DOHH2 (cell line): Measurements from ENCODE around the gene GJD2.

Source experiments
- H3F3A ChIP-seq: fragments of 200-600 bp; sonication (generic), shearing (Covaris generic); 2 replicates; pipeline ENCODE4 v1.6.0; 2016; ENCODE audit warnings: antibody characterized with exemption, mild to moderate bottlenecking; ENCODE audit not compliant: control insufficient read depth, insufficient read depth
- H3K27ac ChIP-seq: fragments of 200-600 bp; sonication (generic); 2 replicates; pipeline ENCODE4 v1.5.1; 2014; ENCODE audit warnings: low read depth, mild to moderate bottlenecking, low read length, moderate library complexity
- H3K27me3 ChIP-seq: fragments of 200-600 bp; sonication (generic); 2 replicates; pipeline ENCODE4 v1.6.1; 2014; ENCODE audit warnings: mild to moderate bottlenecking, low read length, mixed read lengths; ENCODE audit not compliant: control insufficient read depth
- H3K36me3 ChIP-seq: fragments of 200-600 bp; sonication (generic); 2 replicates; pipeline ENCODE4 v1.6.1; 2014; ENCODE audit warnings: mild to moderate bottlenecking, low read length, moderate library complexity, mixed read lengths; ENCODE audit not compliant: control insufficient read depth
- H3K4me1 ChIP-seq: fragments of 200-600 bp; sonication (generic); 2 replicates; pipeline ENCODE4 v1.6.1; 2014; ENCODE audit warnings: mild to moderate bottlenecking, low read length, mixed read lengths; ENCODE audit not compliant: control insufficient read depth
- H3K4me2 ChIP-seq: fragments of 200-600 bp; sonication (generic); 2 replicates; pipeline ENCODE4 v1.6.0; 2014; ENCODE audit warnings: mild to moderate bottlenecking, low read length, moderate library complexity
- H3K4me3 ChIP-seq: fragments of 200-600 bp; sonication (generic); 2 replicates; pipeline ENCODE4 v1.5.1; 2014; ENCODE audit warnings: mild to moderate bottlenecking, low read length, mixed read lengths
- H3K79me2 ChIP-seq: fragments of 200-600 bp; sonication (generic); 2 replicates; pipeline ENCODE4 v1.6.1; 2014; ENCODE audit warnings: mild to moderate bottlenecking, low read length, mixed read lengths; ENCODE audit not compliant: control insufficient read depth
- H3K9me2 ChIP-seq: fragments of 200-600 bp; sonication (generic); replicated peaks from 2 replicates; pipeline ENCODE4 v1.6.1; 2014; ENCODE audit warnings: mild to moderate bottlenecking, low read length, mixed read lengths; ENCODE audit not compliant: control insufficient read depth
- H3K9me3 ChIP-seq: fragments of 200-600 bp; sonication (generic); 2 replicates; pipeline ENCODE4 v1.6.1; 2014; ENCODE audit warnings: antibody characterized with exemption, low read length, mixed read lengths; ENCODE audit not compliant: control insufficient read depth, insufficient read depth
- H4K20me1 ChIP-seq: fragments of 200-600 bp; sonication (generic); 2 replicates; pipeline ENCODE4 v1.6.0; 2014; ENCODE audit warnings: low read depth, mild to moderate bottlenecking, antibody characterized with exemption, low read length, moderate library complexity; ENCODE audit not compliant: control insufficient read depth, insufficient read depth
- CTCF ChIP-seq: fragments of 200-600 bp; sonication (generic); IDR thresholded peaks from one replicate; pipeline ENCODE4 v1.5.1; 2014; ENCODE audit warnings: antibody characterized with exemption, mild to moderate bottlenecking, low read depth, low read length; ENCODE audit not compliant: poor library complexity, severe bottlenecking
- EZH2phosphoT487 ChIP-seq: fragments of 200-600 bp; sonication (generic); IDR thresholded peaks from 2 replicates; pipeline ENCODE4 v1.6.1; 2017; ENCODE audit warnings: borderline replicate concordance, mild to moderate bottlenecking, antibody characterized with exemption, low read length, moderate library complexity, mixed read lengths

GJD2 gene

DNA sequence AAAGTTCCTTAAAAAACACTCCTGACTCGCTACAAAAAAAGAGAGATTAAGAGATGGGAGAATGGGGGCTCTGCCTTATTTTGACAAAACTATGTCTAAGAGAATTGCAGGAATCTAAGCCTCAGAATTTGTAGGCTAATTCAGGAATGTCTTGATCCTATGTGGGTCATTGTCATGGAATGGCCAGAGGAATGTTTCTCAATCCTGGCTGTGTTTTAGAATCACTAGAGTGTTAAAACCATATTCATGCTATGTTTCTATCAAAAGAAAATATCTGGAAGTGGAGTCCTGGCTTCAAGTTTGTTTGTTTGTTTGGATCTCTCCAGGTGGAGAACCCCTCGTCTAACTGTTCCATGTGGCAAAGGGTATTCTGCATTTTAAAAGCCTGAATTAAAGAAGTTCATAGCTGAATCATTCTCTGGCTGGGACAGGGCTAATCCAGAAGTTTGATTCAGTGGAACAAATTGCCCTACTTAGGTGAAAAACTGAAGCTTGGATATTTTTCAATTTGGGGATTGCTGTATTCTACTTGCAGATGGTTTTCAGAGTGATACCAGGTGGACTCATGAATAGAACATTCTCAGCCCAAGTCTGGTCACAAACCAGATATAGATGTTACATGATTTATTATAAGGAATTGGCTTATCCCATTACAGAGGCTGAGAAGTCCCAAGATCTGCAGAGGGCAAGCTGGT is 28.2 kb downstream of the GJD2 start:
- H3K4me3 ChIP-seq, result no peak overlapping the region
- no peaks in the 10 kb centered on the region for H3K9me2 ChIP-seq
- no peaks in the 10 kb centered on the region; the same call in 1 of the 2 replicates for H3K27me3 ChIP-seq
- H3K9me3 ChIP-seq, result no peaks in the 10 kb centered on the region
- H4K20me1 ChIP-seq, result no peaks in the 10 kb centered on the region
- H3K4me2 ChIP-seq, result no peak overlapping the region
- no peak overlapping the region for H3K27ac ChIP-seq
- TF ChIP-seq EZH2phosphoT487, result no peak
- TF ChIP-seq CTCF, result no peak
- no peaks in the 10 kb centered on the region for H3K36me3 ChIP-seq
- no peaks in the 10 kb centered on the region for H3K79me2 ChIP-seq
- no peaks in the 10 kb centered on the region for H3F3A ChIP-seq
- H3K4me1 ChIP-seq, result no peaks in the 10 kb centered on the region

- no peaks in the 10 kb centered on the region for H3F3A ChIP-seq
- H3K4me1 ChIP-seq, result no peaks in the 10 kb centered on the region
- H3K9me2 ChIP-seq, result no peaks in the 10 kb centered on the region
- H3K9me3 ChIP-seq, result no peaks in the 10 kb centered on the region
- no peaks in the 10 kb centered on the region for H3K36me3 ChIP-seq
- H3K4me3 ChIP-seq, result no peak overlapping the region
- no peaks in the 10 kb centered on the region for H4K20me1 ChIP-seq
- TF ChIP-seq EZH2phosphoT487 (no peak), CTCF (no peak)
- no peak overlapping the region for H3K4me2 ChIP-seq
- H3K27ac ChIP-seq, result no peak overlapping the region
- no peaks in the 10 kb centered on the region for H3K79me2 ChIP-seq
- peaks cover 4% of the 10 kb centered on the region for H3K27me3 ChIP-seq
These were observed 29.2 kb downstream of the GJD2 start for GRCh38 chr15:34725556-34725955.

- no peaks in the 10 kb centered on the region for H4K20me1 ChIP-seq
- H3K27ac ChIP-seq, result no peak overlapping the region
- H3K9me2 ChIP-seq, result no peaks in the 10 kb centered on the region
- H3F3A ChIP-seq, result no peaks in the 10 kb centered on the region
- no peaks in the 10 kb centered on the region for H3K4me1 ChIP-seq
- H3K4me3 ChIP-seq, result no peak overlapping the region
- TF ChIP-seq CTCF (no peak), EZH2phosphoT487 (no peak)
- H3K4me2 ChIP-seq, result no peak overlapping the region
- peaks cover 4% of the 10 kb centered on the region for H3K27me3 ChIP-seq
- H3K9me3 ChIP-seq, result no peaks in the 10 kb centered on the region
- no peaks in the 10 kb centered on the region for H3K36me3 ChIP-seq
- H3K79me2 ChIP-seq, result no peaks in the 10 kb centered on the region
These were observed 30.3 kb downstream of the GJD2 start for GRCh38 chr15:34724481-34724880.
